Measurements from ENCODE around the gene ENOPH1.

DNA sequence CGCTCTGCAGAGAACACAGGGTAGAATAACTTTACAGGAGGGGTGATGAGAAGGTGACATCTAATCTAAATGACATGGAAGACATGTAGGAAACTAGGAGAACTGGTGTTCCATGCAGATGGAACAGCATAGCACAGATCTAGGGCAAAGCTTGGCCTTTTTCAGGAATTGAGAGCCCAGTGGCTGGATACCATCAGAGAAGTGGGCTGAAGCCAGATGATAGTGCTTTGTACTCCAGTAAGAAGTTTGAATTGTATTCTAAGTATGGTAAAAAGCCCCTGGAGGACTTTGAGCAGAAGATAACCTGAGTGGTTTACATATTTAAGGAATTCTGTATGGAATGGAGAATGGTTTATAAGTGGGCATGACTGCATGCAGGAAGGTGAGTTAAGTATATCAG lies 32.8 kb downstream of the ENOPH1 start:
- no peak for TF ChIP-seq ZNF23 (CRISPR knock-in tag; IDR thresholded peaks at IDR 0.05)
- no peak for TF ChIP-seq NFIX (CRISPR knock-in tag; IDR thresholded peaks at IDR 0.05; ENCODE audit: low read depth)
- TF ChIP-seq LEF1 (IDR thresholded peaks at IDR 0.05) = no peak
- no peak for TF ChIP-seq ZNF174 (CRISPR knock-in tag; IDR thresholded peaks at IDR 0.05)
- no peak for TF ChIP-seq THRA (IDR thresholded peaks at IDR 0.05)
- no peak for TF ChIP-seq JUN (IDR thresholded peaks at IDR 0.05; ENCODE audit: borderline replicate concordance, low read depth, low read length)
- no peak for TF ChIP-seq JUN (CRISPR knock-in tag; IDR thresholded peaks at IDR 0.05; ENCODE audit: borderline replicate concordance)
- no peak for TF ChIP-seq ZFX (CRISPR knock-in tag; IDR thresholded peaks at IDR 0.05)
- no peak for TF ChIP-seq POLR2AphosphoS5 (IDR thresholded peaks at IDR 0.05; ENCODE audit: control insufficient read depth, insufficient read depth, low read depth, low read length)
- TF ChIP-seq SREBF1 (IDR thresholded peaks at IDR 0.05; ENCODE audit: borderline replicate concordance, low read depth, low read length) = no peak
- TF ChIP-seq, protein P1, sequence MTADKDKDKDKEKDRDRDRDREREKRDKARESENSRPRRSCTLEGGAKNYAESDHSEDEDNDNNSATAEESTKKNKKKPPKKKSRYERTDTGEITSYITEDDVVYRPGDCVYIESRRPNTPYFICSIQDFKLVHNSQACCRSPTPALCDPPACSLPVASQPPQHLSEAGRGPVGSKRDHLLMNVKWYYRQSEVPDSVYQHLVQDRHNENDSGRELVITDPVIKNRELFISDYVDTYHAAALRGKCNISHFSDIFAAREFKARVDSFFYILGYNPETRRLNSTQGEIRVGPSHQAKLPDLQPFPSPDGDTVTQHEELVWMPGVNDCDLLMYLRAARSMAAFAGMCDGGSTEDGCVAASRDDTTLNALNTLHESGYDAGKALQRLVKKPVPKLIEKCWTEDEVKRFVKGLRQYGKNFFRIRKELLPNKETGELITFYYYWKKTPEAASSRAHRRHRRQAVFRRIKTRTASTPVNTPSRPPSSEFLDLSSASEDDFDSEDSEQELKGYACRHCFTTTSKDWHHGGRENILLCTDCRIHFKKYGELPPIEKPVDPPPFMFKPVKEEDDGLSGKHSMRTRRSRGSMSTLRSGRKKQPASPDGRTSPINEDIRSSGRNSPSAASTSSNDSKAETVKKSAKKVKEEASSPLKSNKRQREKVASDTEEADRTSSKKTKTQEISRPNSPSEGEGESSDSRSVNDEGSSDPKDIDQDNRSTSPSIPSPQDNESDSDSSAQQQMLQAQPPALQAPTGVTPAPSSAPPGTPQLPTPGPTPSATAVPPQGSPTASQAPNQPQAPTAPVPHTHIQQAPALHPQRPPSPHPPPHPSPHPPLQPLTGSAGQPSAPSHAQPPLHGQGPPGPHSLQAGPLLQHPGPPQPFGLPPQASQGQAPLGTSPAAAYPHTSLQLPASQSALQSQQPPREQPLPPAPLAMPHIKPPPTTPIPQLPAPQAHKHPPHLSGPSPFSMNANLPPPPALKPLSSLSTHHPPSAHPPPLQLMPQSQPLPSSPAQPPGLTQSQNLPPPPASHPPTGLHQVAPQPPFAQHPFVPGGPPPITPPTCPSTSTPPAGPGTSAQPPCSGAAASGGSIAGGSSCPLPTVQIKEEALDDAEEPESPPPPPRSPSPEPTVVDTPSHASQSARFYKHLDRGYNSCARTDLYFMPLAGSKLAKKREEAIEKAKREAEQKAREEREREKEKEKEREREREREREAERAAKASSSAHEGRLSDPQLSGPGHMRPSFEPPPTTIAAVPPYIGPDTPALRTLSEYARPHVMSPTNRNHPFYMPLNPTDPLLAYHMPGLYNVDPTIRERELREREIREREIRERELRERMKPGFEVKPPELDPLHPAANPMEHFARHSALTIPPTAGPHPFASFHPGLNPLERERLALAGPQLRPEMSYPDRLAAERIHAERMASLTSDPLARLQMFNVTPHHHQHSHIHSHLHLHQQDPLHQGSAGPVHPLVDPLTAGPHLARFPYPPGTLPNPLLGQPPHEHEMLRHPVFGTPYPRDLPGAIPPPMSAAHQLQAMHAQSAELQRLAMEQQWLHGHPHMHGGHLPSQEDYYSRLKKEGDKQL (CRISPR knock-in tag; IDR thresholded peaks at IDR 0.05; ENCODE audit: borderline replicate concordance) = no peak
- TF ChIP-seq, protein P2, sequence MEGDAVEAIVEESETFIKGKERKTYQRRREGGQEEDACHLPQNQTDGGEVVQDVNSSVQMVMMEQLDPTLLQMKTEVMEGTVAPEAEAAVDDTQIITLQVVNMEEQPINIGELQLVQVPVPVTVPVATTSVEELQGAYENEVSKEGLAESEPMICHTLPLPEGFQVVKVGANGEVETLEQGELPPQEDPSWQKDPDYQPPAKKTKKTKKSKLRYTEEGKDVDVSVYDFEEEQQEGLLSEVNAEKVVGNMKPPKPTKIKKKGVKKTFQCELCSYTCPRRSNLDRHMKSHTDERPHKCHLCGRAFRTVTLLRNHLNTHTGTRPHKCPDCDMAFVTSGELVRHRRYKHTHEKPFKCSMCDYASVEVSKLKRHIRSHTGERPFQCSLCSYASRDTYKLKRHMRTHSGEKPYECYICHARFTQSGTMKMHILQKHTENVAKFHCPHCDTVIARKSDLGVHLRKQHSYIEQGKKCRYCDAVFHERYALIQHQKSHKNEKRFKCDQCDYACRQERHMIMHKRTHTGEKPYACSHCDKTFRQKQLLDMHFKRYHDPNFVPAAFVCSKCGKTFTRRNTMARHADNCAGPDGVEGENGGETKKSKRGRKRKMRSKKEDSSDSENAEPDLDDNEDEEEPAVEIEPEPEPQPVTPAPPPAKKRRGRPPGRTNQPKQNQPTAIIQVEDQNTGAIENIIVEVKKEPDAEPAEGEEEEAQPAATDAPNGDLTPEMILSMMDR (IDR thresholded peaks at IDR 0.05 in 2 of 3, conservative IDR thresholded peaks at IDR 0.05 in 1 of 3; ENCODE audit: insufficient read depth in 2 of 3, low read depth in 1 of 3, low read length in 3 of 3) = no peak
- TF ChIP-seq ZZZ3 (IDR thresholded peaks at IDR 0.05) = no peak
- no peak for TF ChIP-seq POLR2A (conservative IDR thresholded peaks at IDR 0.05)
